Measurements from ENCODE around the gene ATG16L2. TPM values are rescaled to one million over a fixed set of nuclear protein-coding genes. Genes with fewer than 3 reads are reported as not detected.
A peak's percentile ranks its signal among the peaks of the same experiment; 100 is the strongest.

ATG16L2 gene
- total and polyA plus RNA-seq, 9 of the 15 experiments (the other 6 are each of a cell fraction or from before 2014, with no cell fraction given), result 0.18 to 11.2 (median 6.2) TPM

GRCh38 chr11:72787216-72788104 lies 26.8 kb upstream of the ATG16L2 start (continued):
- TF ChIP-seq KLF6 (CRISPR knock-in tag; IDR thresholded peaks at IDR 0.05; ENCODE audit: borderline replicate concordance) (peak; percentile 23; the same call in 1 of the 2 replicates), ZNF431 (CRISPR knock-in tag; IDR thresholded peaks at IDR 0.05) (0 out of 2 replicates have a peak, but pooled peaks have one; percentile 25), ETV1 (tag; conservative IDR thresholded peaks at IDR 0.05; ENCODE audit: low read depth) (peak; percentile 49), ZNF740 (CRISPR knock-in tag; IDR thresholded peaks at IDR 0.05) (peak; percentile 78), ZNF740 (tag; IDR thresholded peaks at IDR 0.05) (peak in 1 of 2 experiments; percentile 56; a peak in 1 of 4 replicates), NR1H2 (CRISPR knock-in tag; IDR thresholded peaks at IDR 0.05) (no peak), BCOR (IDR thresholded peaks at IDR 0.05) (no peak), PRDM10 (IDR thresholded peaks at IDR 0.05; ENCODE audit: partially characterized antibody) (peak; percentile 90), ZNF592 (IDR thresholded peaks at IDR 0.05) (peak; percentile 93), NRF1 (conservative IDR thresholded peaks at IDR 0.05 in 1 of 2, IDR thresholded peaks at IDR 0.05 in 1 of 2) (peak in 1 of 2 experiments; percentile 32; a peak in 2 of 4 replicates), ZKSCAN8 (CRISPR knock-in tag; IDR thresholded peaks at IDR 0.05) (peak; percentile 58; the same call in 1 of the 2 replicates), ELF2 (CRISPR knock-in tag; IDR thresholded peaks at IDR 0.05) (peak; percentile 21; the same call in 1 of the 2 replicates), ZNF766 (CRISPR knock-in tag; conservative IDR thresholded peaks at IDR 0.05) (peak; percentile 37; the same call in 1 of the 2 replicates), DMBX1 (CRISPR knock-in tag; IDR thresholded peaks at IDR 0.05; ENCODE audit: borderline replicate concordance) (peak; percentile 60; the same call in 1 of the 2 replicates), ZNF584 (CRISPR knock-in tag; IDR thresholded peaks at IDR 0.05; ENCODE audit: low read depth) (peak; percentile 54; the same call in 1 of the 2 replicates), FOSL1 (tag; conservative IDR thresholded peaks at IDR 0.05) (peak; percentile 59; the same call in 1 of the 2 replicates), PHF20 (IDR thresholded peaks at IDR 0.05; ENCODE audit: partially characterized antibody) (peak; percentile 40), SMAD2 (IDR thresholded peaks at IDR 0.05; ENCODE audit: low read depth, low read length) (no peak)

Measured in K562 (cell line).